NOMO-1 (cell line): ENCODE results near the gene HSPA4.
A peak's percentile ranks its signal among the peaks of the same experiment; 100 is the strongest.

Experiments used
- DNase-seq, 2 experiments: peaks; one replicate each; lab custom pipeline; 2025; ENCODE audit not compliant: unreplicated experiment in 2 of 2; lab: John Stamatoyannopoulos, UW

The HSPA4 gene

DNA sequence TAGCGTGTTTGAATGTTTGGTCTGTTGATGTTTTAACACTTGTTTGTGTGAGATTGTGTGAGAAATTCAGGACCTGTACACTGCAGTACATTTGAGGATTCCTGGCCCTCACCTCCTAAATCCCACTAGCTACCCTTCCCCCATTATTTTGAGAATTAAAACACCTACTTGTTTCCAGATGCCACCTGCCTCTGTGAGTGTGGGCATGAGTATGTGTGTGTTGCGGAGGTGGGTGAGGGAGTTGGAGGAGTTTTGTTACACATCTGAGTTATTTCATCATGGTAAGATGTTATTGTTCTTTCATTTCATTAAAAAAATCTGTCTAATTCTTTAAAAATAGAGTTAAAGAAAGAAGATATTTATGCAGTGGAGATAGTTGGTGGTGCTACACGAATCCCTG is 36.3 kb downstream of the HSPA4 start:
- no peak for DNase-seq

- DNase-seq, result no peak
These were observed 39.2 kb downstream of the HSPA4 start for GRCh38 chr5:133091034-133091433.

DNA sequence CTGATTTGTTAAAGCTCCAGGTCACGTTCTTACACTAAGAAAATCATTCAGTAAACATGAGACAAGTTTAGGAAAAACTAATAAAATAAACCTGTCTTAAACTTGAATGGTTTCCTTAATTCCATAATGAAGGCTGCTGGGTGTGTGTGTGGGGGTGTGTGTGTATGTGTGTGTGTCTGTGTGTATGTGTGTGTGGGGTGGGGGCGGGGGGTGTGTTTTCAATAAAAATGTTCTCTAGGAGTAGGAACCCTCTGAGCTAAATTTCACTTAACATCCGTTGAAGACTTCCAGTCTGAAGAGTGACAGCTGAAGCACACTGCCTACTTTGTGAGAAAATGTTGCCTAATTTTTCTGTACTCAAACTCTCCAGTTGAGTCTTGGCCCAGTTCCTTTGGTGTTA is 54.5 kb downstream of the HSPA4 start:
- DNase-seq, result no peak

GRCh38 chr5:133106761-133107572 is 55.2 kb downstream of the HSPA4 start:
- DNase-seq, result no peak

DNA sequence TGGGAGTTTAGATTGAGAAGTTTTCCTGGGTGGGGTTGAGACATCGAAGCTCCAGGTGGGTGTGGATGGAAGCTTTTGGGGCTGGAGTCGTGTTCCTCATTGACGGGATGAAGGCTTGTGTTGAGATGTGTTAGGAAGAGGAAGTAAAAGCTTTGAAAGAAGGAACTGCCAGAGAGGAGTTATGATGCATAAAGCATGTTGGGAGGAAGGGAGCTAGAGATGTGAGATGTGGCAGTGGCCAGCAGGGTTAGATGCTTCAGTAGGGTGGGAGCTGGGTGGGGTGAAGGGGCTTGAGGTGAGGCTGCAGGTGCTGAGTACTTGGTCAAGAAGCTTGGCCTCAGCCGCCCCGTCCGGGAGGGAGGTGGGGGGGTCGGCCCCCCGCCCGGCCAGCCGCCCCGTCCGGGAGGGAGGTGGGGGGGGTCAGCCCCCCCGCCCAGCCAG is 56.7 kb downstream of the HSPA4 start:
- DNase-seq, result peak; percentile 52 to 89

GRCh38 chr5:133109655-133110483 is 58.1 kb downstream of the HSPA4 start:
- DNase-seq, result no peak

DNA sequence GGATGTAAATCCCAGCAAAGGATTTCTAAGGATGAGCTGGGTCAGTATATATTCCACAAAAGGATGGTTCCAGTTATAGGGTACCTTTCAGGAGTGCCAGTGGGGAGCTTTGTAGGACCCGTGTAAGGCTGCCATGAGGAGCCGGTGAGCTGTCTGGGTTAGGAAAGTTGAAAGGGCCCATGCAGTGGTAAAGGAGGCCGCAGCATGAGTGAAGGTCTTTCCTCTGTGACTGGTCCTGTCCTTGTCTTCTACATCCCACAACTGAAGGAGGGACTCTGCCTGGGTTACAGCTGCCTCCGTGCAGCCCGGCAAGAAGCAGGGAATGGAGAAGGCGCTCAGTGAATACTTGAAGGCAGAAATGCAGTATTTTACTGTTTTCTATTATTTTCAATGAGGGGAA is 58.9 kb downstream of the HSPA4 start:
- no peak for DNase-seq

GRCh38 chr5:133111299-133111698 is 59.5 kb downstream of the HSPA4 start:
- peak; percentile 41 to 68 for DNase-seq

DNA sequence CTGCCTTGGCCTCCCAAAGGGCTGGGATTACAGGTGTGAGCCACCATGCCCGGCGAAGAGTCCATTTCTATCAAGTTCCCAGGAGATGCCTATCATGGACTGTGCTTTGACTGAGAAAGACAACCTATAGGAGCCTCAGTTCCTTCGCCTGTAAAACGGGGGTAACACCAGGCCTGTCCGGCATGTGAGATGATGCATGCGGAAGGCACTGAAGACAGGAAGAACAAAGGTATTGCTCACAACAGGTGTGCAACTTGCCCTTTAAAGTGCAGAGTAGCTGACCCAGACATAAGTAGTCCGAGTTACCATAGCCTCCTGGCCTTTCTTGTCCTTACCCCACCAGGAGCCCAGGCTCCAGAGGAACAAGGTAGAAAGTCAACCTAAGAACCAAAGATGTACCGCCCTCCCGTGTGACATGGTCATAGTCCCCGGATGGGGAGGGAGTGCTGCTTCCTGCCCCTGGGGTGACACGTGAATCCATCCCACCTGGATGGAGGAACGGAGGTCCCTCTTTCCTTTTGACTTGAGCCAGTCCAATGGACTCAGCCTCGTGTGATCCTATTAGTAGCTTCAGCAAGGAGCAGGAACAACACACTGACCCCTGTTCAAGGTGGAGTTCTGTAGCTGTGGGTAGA is 60.3 kb downstream of the HSPA4 start:
- DNase-seq, result no peak

DNA sequence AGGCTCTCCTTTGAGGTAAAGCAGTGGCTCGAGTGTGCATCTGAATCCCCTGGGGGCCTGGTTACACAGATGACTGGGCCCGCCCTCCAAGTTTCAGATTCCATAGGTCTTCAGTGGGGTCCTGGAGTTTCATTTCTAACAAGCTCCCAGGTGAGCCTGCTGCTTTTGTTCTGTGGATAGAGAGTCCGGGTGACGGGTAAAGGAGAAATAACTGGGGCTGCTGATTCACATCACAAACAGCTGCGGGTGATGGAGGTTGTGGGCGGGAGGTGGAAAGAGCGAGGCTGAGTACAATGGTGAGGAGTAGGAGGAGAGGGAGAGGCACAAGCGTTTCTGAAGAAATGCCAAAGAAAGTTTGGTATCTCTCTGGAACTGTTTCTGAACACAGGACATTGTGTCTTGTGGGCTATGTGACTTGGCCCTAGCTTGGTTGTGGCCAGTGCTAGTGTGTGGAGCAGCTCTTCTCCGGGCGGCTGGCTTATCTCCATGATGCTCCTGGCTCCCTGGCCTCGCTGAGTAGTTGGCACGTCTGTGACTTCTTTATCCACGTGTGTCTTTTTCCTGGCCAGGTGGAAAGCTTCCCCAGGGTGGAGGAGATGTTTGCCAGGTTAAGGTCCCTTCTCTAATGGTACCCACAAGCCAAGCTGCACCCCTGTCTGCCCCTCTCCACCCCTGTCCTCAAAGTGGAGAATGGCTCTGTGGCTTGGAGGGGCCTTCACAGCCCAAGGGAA is 61.7 kb downstream of the HSPA4 start:
- no peak for DNase-seq

DNA sequence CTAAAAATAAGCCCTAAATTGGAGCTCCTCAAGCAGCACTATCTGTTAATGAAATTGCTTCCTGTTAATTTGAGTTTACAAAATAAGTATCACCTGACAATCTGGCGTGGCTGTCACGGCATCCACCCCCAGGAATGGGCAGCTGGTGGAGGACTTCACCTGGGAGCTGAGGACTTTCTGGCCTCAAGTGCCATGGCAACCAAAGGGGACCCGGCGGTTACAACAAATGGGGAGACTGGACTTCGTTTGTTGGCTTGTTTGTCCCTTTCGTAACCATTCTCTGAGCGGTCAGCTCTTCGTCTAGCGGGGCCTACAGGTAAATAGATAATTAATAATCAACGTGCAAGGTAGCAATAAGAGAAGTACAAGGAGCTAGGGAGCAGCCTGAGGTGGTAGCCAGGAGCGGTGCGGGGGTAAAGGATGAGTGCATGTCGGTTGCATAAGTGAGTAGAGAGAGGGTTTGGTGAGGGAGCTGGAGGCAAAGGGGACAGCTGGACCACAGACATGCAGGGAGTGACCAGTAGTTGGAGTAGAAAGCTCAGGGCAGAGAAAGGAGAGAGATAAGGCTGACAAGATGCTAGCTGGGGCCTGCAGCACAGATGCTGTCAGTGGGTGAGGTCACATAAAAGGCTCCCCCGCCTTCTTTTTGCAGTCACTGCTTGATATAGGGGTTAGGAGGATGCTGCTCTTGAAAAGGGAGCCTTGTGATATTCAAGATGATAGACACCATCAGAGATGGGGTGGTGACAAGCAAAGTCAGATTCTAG is 62.5 kb downstream of the HSPA4 start:
- DNase-seq, result no peak

- DNase-seq, result no peak
These were observed 63.1 kb downstream of the HSPA4 start for GRCh38 chr5:133114933-133115310.

DNA sequence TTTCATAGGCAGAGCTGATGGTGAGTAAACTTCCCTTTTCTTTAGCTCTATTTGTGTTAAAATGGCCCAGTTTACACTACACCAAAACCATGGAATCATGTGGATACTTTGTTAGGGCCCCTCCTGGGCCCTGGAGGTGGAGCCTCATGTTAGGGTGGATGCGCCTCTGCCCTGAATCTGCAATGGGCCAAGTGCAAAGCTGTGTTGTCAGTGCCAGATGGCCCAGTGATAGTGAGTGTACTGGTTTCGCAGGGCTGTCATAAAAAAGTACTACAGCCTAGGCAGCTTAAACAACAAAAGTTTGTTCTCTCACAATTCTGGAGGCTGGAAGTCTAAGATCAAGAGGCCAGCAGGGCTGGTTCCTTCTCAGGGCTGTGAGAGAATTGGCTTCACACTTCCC is 64.8 kb downstream of the HSPA4 start:
- DNase-seq, result no peak

DNA sequence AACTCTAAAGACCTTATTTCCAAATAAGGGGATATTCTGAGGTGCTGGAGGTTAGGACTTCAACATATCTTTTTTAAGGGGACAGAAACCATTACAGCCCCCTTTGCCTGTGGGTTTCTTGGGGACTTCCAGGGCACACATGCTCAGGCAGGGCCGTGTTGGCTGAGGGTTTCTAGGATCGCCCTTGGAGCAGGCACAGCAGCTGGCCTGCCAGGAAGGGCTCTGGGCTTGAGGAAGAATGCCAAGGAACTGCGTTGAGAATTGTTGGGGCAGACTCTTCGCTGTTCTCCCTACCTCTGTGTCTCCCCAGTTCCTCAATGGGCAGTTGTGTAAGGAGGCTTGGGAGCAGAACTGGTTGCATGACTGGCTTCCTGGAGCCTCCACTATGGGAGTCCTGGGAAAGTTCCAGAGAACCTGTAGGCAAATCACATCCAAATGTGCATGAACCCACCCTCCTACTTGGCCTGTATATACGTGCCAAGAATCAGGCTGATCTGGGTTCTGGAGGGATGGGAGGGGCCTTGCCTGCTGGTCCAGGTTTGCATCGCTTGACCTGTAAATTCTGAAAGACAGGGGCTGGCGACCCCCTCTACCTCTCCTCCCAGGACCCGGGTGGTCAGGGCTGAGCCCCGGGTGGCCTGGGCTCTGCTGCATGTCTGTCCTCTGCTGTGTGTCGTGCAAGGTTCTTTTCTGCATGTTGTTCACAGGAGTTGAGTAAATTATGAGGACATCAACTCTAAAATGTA is 65.5 kb downstream of the HSPA4 start:
- DNase-seq, result no peak

DNA sequence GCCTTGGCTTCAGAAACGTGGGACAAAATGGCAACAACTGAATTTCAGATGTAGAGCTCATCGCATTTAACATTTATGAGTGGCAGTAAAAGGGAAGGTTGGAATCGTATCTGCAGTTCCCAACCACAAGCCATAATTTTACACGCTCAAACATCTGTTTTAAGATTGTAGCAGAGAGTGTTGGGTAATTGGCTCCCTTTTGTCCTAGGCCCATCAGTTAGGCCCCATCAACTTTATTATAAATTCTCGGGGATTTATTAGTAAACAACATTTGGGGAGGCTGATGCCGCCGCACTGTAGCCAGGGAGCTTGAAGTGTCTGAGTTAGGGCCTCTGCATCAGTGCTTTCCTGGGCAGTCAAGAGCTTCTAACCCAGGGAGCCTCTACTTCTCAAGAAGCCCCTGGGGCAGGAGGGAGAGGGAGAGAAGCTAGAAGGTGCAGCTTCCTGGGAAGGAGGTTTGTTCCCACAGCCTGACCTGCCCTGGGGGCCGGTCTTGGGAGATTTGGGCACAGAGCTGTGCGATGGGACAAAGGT is 66.2 kb downstream of the HSPA4 start:
- no peak for DNase-seq

GRCh38 chr5:133118741-133119140 is 66.9 kb downstream of the HSPA4 start:
- no peak for DNase-seq

DNA sequence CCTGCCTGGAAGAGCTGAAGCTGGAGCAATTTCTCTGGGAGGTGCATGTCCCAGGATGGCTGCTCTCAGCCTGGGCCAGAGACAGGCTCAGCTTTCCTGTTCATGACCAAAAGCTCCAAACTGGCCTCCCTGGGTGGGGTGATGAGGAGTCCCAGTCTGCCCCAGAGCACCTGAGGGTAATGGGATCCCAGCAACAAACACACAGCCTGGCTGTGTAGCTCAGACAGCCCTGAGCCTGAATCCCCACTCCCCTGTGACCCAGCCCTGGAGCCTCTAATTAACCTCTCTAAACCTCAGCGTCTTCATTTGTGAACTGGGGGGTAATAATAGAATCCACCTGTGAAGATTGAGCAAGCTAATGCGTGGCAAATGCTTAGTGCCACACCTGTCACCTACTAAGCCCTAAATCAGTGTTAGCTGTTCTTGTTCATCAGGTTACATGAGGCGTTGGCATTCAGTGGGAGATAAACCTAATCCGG is 67.5 kb downstream of the HSPA4 start:
- no peak for DNase-seq

DNA sequence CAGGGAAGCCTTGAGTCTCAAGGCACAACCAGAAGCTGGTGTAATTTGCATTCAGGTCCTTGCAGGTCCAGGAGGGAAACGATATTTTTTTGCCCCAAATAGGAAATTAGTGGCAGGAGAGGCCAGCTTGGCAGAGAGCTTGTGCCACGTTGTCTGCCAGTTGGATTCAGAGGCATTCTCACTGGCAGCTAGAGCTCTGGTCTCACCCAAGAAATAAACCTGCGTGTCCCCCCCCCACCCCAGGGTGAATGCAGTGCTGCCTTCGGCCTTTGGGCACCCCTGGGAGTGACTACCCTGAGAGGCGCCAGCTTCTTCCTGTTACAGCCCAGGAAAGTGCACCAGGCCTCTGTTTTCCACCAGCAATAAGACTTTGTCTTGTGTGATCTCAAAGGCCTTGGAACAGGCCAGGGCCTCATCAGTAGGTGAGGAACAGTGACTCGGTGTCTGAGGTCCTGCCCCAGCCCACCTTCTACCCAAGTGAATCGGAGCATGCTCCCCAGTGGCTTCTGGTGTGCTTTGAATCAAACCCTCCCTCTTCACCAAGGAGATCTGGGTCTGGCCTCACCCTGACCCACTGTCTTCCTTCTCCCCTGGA is 68.4 kb downstream of the HSPA4 start:
- no peak for DNase-seq

DNA sequence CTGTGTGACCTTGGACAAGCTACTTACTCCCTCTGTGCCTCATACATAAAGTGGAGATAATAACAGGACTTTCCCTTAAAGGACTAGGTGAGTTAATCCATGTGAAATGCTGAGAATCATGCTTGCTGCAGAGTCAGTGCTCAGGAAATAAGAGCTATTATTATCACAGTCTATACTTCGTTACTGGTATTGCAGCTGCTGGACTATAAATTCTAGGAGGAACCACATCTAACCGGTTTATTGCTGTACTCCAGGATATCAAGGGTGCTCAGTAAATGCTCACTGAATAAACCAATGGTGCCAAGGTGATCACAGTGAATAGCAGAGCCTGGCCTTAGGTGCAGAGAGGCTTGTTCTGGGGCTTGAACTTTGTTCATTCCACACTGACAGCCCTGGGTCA is 69.3 kb downstream of the HSPA4 start:
- peak in 1 of 2 experiments; percentile 31 for DNase-seq
